CD4-positive, alpha-beta T cell treated with Interleukin-15 for 4 hours (primary cell): ENCODE results near the gene CACUL1.
"Not testable (repeated sequence)": the region's sequence is repeated elsewhere in the genome, so short reads cannot be mapped to it uniquely, and the experiment has no call there.

Experiments used
- DNase-seq: peaks from one replicate; pipeline ENCODE4 v3.0.0-alpha.2; 2020; ENCODE audit warnings: low spot score

CACUL1 gene

DNA sequence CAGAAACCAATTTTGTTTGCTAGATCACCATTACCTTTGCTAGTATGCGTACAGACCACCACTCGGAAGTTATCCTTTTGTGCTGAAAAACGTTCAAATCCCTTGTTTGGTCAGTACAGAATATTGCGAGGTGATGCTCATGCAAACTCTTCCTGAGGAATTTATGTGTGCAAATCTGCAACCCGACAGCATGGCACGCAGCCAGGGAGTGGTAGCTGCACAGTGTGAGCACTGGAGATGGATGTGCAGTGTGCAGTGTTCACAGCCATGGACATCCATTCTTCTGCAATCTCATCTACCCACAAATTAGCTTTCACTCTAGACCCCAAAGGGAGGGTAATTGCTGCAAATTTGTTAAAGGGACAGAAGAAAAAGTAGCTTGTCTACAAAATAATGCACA, 72.2 kb downstream of the CACUL1 start:
- DNase-seq, result no peak

DNA sequence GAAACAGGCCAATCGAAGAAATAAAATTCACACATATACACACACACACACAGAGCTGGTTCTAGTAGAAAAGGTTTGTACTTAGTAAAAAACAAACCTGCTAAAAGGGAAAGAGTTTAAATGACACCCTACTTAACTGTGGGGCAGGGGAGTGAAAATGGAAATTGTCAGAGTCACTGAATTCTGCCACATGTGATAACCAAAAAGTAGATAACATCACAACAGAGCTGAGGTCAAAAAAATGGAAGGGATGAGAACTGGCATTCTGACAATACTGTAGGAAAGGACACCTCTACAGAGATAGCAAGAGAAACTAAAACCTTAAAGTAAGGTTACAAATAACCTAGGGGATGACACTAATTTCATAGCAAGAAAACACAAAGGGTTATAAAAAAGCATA, 74.6 kb downstream of the CACUL1 start:
- DNase-seq, result no peak

DNA sequence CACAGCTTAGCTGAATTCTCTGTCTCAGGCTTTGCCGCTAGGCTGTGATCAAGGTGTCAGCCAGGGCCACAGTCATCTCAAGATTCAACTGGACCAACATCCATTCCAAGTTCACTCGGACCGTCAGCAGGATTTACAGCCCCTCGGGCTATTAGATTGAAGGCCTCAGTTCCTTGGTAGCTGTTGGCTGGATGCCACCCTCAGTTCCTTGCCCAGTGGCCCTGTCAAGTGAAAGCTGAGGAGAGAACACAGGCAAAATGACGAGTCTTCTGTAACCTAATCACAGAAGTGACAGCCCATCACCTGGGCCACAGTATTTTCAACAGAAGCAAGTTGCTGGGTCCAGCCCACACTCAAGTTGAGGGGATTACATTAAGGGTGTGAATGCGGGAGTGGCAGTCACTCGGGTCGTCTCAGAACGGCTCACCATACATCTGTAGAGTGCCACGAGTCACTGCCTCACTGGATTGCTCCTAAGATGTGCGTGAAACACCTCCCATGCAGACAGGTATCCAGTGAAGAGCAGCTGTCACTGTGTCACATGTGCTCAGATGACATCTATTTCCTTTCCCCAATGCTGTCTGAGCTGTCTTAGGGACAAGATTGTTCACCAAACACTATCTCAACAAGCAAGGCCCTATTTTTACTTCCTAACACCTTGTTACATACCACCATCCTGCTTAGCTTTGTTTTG, 80.4 kb downstream of the CACUL1 start:
- DNase-seq, result no peak

DNA sequence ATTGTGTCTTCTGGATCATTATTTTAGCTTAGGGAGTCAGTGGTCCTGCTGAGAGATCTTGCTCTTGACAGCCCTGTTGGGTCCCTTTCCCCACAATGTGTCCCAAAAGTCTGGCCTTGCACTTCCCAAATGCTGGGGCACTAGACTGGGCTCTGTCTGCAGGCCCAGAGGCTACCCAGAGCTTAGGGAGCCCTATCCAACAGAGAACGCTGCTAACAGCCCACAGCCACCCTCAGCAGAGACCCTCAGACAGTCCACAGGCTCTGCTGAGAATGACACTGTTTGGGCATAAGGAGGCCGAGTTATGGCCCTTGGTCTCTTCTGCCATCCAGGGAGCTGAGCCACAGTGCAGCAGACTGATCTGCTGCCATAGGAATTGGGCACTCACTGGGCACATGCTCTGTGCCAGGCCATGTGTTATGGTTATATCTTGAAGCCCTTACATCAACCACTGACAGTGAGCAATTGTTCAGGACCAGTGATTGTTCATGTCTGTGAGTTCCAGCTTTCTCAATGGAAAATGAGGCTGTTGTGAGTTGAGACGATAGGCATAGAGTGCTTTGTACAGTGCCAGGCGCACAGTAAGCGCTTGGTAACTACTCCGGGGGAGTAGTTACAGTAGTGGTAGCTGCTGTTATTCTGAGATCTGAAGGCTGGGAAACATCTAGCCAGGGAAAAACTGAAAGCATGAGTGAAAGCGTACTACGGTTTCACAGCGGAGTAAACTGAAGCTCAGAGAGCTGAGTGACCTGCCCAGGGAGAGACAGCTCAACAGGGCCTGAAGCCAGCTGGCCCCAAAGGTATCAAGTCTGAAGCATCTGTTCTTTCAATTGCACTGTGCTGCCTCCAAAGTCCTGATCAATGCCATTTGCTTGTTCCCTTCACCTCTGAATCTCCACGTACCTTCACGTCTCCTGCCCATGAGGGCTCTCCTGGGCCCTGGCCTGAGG, 81.7 kb downstream of the CACUL1 start:
- no peak for DNase-seq

DNA sequence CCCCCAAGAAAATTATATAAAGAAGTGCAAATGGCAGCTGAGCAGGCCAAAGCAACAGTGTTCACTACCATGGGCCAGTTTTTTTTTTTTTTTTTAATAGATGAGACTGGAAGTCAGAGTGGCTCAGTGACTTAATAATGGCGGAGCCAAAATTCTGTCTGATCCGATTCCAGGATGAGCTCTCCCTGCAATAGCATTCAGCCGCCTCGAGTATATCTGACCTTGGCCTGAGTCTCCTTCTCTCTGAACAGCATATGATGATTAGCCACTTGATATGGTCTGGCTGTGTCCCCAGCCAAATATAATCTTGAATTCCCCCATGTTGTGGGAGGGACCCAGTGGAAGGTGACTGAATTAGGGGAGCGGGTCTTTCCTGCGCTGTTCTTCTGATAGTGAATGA, 82.6 kb downstream of the CACUL1 start:
- DNase-seq, result no peak

DNA sequence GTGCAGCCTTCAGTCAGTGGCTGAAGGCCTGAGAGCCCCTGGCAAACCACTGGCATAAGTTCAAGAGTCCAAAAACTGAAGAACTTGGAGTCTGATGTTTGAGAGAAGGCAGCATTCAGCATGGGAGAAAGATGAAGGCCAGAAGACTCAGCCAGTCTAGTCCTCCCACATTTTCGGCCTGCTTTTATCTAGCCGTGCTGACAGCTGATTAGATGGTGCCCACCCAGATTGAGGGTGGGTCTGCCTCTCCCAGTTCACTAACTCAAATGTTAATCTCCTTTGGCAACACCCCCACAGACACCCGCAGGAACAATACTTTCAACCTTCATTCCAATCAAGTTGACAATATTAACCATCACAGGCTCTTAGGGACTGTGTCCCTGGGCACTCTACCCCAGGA, 83.5 kb downstream of the CACUL1 start:
- not testable (repeated sequence) for DNase-seq

DNA sequence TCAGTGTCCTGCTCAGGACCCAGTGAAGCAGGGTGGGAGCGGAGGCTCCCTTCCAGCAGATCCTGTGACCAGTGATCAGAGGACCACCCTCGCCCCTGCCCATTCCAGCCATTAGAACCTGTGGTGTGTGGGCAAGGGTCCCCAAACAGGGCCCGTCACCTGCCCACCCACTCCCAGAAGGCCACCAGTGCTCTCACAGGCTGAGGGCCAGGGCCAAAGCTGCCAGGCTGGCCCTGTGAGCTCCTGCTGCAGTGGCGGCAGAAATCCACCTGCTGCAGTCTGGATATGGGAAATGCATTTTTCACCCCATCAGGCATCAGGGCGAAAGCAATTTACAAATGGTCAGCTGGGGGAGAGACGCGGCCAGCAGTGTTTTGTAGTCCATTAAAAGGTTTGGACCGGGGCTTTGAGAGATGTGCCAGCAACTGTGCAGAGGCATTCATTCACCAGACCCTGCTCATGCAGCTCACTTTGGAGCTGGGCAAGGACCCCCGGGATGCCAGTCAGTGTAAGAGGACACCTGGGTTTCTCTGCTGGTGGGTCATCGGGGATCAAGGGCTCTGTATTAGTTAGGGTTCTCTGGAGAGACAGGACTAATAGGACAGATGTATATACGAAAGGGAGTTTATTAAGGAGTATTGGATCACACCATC, 84.2 kb downstream of the CACUL1 start:
- DNase-seq, result no peak

DNA sequence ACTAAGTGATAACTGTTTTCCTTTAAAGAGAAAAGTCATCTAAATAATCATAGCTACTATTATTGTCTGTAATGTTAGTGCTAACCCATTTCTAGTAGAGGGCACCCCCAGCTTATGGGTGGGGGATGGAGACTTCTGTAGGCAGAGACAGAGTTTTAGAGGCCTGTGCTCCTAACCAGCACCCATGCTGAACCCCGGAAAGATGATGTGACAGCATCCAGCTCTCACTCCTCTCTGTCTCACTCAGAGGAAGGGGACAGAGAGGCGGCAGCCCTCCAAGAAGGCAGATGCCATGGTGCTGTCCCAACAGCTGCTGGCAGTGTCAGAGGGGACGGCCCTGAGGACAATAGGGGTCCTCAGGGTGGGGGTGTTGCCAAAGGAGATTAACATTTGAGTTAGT, 84.9 kb downstream of the CACUL1 start:
- DNase-seq, result no peak

DNA sequence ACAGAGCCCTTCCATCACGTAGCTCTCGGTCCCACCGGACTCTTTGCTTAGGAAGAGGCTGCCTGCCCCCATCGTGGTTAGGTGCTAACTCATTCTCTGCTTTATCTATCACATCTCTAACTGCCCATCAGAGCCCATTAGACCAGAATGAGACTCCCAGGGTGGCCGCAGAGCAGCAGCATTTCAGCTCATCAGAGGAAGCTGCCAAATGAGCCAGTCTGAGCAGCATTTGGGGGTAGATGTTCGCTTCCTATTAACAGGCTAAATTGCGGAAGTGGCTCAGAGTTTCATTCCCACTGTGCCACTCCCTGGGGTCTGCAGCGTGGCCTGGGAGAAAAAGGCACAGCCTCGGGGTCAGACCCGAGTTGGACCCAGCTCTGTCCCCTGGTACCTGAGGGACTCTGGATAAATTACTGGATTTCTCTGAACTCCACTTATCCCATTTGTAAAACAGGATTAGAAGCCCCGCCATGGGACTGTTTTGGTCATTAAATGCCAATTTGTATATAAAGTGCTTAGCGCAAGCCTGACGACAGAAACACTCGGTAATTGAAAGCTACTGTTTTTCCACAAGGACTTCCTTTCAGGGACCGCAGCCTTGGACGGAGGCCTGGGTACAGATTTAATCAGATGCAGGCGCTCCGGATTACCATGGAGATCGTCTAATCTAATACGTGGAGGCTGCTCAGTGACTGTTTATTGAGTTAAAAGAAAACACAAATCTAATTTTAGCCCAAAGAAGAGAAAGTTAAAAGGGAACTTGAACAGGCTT, 85.6 kb downstream of the CACUL1 start:
- DNase-seq, result no peak

DNA sequence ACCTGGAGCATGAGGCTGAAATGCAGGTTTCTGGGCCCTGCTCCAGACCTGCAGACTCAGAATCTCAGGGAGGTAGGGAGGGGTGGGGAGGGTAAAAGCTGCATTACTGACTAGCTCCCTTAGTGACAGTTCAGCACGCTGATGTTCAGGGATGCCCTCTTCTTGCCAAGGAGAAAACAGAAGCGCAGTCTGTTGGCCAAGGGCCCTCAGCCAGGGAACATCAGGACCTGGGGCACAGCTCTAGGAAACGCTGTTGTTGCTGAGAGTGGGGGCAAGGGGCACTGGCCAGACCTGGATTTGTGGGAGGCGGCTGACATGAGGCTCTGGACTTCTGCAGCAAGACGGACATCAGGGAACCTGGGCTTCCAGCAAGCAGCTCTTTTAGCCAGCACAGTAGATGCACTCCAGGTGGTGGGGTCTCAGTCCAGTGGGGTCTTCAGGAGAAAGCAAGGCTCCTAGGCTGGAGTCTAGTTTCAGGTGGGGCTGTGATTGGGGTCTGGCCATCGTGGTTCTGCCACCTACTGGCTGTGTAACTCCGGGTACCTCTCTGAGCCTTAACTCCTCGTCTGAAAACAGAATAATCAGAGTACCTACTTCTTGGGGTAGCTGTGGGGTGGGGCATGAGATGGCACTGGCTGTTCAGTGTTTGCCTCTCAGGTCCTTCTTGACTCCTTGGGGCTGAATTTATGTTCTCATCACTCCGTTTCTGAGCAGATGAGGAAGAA, 86.4 kb downstream of the CACUL1 start:
- no peak for DNase-seq

DNA sequence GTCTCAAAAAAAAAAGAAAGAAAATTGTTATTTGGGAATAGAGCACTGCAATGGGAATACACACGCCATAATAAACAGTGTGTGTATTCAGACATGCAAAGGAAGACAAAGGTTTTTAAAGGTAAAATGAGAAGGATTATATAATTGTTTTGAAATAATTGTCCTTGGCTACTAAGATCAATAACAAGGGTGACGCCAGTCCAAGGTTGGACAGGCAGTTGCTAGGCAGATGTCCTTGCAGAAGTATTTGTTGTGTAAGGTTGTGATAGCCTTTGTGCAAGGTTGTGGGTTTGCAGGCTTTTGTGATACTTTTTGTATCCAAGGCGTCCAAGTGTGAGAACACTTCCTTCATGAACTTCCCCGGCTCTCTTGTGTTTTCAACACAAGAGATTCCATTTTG, 87.0 kb downstream of the CACUL1 start:
- no peak for DNase-seq

DNA sequence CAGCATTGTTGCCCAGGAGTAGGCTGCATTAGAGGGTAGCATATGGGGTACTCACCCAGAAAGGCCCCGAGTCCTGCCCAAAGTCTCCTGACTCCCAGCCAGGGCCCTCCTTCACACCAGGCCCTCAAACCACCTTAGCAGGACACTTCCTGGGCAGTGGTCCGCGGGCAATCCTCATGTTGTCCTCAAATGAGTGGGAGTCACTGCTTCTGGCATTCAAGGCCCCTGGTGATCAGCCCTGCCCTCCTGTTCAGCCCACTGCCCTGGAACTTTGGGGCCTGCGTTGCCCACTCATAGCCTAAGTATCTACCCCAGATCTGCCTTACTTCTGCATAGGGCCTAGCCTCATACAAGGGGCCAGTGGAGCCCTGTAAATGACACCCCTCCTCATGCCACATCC, 88.4 kb downstream of the CACUL1 start:
- DNase-seq, result no peak

DNA sequence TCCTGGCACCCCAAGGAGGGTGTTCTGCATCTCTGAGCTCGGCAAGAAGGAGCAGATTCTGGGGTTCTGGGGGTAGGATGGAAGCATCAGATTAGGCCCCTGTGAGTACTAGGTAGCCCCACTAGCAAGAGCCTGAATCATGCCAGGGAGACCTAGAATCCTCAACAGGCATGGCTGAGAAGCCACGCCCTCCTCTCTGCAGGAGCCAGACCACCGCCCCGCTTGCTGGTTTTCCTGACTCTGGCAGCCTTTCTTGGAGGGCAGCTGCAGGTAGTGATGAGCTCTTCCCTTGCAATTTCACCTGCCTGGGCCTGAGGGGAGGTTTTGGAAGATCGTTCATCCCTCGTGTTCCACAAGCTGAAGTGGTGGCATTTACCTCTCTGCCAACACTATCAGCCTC, 90.4 kb downstream of the CACUL1 start:
- DNase-seq, result no peak

DNA sequence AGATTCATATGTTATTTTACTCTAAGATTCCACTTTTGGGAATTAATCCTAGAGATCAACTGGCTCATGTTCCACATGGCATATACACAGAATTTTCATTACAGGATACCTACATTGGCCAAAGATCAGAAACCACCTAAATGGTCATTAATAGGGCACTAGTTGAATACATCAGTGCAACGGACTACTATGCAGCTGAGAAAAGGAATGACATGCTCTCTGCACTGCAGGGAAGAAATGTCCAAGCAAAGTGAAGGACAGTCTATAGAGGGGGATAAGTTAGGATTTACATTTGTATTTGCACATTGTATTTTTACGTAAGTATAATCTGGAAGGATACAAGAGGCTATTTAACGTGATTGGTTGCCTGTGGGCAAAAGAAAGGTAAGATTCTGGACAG, 91.6 kb downstream of the CACUL1 start:
- DNase-seq, result no peak

DNA sequence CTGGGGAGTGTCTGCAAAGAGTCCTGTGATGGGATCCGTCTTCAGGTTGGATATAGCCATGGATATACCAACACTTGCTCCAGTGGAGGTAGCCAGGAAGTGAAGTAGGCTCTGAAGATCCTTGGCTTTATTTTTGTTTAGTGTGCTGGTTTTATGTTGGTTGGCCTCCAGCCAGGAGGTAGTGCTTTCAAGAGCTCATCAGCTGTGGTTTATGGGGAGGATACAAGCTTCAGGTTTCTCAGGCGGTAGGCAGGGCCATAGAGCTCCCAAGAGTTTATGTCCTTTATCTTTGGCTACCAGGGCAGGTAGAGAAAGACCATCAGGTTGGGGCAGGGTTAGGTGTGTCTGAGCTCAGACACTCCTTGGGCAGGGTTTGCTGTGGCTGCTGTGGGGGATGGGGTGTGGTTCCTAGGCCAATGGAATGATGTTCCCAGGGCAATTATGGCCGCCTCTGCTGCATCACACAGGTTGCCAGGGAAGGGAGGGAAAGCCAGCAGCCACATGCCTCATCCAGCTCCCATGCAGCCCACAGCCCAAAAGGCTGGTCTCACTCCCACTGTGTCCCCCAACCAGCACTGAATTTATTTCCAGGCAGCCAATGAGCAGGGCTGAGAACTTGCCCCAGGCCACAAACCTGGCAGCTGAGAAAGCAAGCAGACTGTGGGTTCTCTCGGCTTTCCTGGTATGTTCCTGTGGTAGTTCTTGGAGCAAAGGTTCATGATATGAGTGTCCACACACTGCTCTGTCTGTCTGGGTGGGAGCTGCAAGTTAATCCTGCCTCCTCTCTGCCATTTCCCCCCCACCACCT, 92.3 kb downstream of the CACUL1 start:
- no peak for DNase-seq

DNA sequence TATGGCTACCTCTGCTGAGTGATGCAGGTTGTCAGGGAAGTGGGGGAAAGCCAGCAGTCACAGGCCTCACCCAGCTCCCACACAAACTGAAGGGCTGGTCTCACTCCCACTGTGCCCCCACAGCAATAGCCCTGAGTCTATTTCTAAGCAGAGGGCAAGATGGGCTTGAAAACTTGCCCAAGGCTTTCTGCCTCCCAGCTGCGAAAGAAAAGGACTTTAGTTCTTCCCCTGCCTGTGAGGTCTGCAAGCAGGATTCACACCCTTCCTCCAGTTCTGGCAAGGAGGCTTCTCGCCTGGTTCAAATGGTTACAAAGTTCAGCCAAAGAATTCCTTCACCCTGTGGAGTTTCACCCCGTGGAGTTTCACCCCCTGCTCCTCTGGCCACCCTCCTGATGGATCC, 96.0 kb downstream of the CACUL1 start:
- no peak for DNase-seq

DNA sequence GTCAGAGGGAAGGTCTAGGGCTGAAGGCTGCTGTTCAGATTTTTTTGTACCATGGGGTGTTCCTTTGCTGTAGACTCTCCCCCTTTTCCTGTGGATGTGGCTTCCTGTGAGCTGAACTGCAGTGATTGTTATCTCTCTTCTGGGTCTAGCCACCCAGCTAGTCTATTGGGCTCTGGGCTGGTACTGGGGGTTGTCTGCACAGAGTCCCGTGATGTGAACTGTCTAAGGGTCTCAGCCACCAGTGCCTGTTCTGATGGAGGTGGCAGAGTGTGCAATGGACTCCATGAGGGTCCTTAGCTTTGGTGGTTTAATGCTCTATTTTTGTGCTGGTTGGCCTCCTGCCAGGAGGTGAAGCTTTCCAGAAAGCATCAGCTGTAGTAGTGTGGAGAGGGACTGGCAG, 96.6 kb downstream of the CACUL1 start:
- DNase-seq, result peak; percentile 13

DNA sequence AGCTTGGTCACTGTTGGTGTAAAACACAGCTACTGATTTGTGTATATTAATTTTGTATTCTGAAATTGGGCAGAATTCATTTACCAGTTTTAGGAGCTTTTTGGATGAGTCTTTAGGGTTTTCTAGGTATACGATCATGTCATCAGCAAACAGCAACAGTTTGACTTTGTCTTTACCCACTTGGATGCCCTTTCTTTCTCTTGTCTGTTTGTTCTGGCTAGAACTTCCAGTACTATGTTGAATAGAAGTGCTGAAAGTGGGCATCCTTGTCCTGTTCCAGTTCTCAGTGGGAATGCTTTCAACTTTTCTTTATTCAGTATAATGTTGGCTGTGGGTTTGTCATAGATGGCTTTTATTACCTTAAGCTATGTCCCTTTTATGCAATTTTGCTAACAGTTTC, 109.5 kb downstream of the CACUL1 start:
- DNase-seq, result not testable (repeated sequence)

DNA sequence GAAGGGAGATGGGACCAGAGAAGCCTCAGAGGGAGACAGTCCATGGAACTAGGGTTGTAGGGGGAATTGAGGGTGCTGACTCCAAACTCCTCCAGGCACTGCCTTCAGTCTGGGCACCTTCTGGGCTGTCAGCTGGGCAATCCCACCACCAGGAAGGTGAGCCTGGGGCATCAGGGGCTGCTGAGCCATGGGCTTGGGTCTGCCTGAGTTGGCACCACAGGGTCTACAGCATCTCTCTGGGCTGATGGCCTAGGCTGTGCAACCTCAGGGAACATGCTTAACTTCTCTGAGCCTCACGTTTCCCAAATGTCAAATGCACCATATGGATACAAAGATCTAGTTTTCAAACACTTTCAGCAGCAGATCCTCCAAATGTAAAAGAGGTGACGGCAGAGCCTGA, 112.5 kb downstream of the CACUL1 start:
- no peak for DNase-seq

DNA sequence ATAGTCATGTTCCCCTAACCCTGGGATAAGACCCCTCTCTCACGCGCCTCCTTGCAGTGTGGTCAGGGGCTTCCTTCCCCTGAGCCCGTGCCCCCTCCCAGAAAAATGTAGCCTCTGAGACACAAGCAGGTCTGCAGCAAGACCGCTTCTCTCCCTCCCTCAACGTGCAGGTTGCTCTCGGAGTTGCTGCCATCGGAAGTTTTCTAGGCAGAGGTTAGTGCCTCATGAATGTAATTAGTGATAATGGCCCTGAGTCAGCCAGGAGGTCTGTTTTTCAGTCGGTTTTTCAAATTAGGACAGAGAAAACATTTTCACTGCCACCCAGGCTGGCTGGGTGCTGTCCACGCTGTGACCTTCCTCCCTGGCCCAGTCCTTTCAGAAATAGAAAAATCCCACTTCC, 116.1 kb downstream of the CACUL1 start:
- DNase-seq, result no peak
